Heart left ventricle (tissue), 13 donors: ENCODE measurements around the gene POU5F1.
A peak's percentile ranks its signal among the peaks of the same experiment; 100 is the strongest.

Experiments used
- CTCF ChIP-seq, 12 donors: fragments of 200-600 bp; sonication (generic) in 4 of 12; IDR thresholded peaks; one replicate each; pipeline versions ENCODE4 v1.5.0 to v1.8.0; 2018 to 2022; ENCODE audit warnings: antibody characterized with exemption in 12 of 12, mild to moderate bottlenecking in 5 of 12
- POLR2A ChIP-seq, 2 donors: fragments of 450-650 bp; IDR thresholded peaks; one replicate each; pipeline ENCODE4 v1.6.1; 2017; ENCODE audit warnings: antibody characterized with exemption in 2 of 2, mild to moderate bottlenecking in 2 of 2, moderate library complexity in 2 of 2
- donor health status: ischemic (EF 13 %, LVEDD 7.1; RV severe dilation, severe dysfunction).
- donor health status: DM: no; HTN: yes; CAD: no.
- donor health status: DM: no; HTN: no; CAD: no.
- donor health status: ischemic (EF 25% LVEDD 6.9; RV normal size, moderate dysfunction).
- donor health status: ischemic (EF 25% LVEDD 5.7; RV mildly dilated, moderate dysfunction).
- donor health status: ischemic (EF 35%, LVEDD 5.7; RV mildly dilated, moderate dysfunction).
- donor health status: nonischemic (EF 11% LVEDD 7.7; RV severe dilation, severe dysfunction).
- donor health status: DM: yes; HTN: yes; CAD: no.
- donor health status: PGD.
- donor health status: ischemic (EF 29% LVEDD 5.4; RV normal size, mild dysfunction).
- donor health status: nonischemic (EF 23%, LVEDD 6.1; RV moderate dilation, normal function).

DNA sequence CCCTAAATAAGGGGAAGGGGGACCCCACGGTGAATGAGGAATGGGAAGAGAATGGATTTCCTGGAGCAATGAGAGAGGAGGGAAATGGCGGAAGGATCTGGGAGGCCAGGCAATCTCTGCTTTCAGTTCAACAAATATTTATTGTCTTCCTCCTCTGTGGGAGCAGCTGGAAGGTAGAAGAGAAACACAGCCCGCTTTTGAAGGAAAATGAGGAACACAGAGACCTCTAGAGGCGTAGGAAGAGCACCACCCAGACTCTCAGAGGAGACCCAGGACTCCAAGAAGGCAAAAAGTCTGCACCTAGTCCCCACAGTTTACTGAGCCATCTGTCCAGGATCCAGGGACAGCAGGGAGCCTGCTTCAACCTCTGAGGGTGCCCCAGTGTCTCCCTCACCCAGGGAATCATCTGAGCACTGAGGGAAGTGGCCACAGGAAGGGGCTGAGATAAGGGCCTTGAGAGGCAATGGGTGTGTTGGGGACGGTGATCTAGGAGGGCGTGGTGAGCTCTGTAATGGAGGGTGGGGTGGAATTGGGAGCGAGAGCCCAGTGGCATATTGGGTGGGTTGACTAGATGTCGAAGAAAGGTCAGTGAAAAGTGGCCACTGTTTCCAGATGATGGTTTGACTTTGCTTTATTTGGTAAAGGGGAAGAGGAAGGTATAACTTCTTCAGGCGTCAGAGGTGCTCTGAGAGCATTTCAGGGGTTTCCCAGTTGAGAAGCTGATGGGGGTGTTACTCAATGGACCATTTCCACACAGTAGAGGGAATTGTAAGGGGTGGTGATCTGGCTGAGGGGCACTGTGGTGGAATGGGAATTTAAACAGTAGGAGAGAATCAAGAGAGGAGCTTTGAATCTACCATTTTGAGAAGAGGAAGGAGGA is 55.3 kb downstream of the POU5F1 start:
- TF ChIP-seq CTCF (IDR thresholded peaks at IDR 0.05) (peak in 8 of 12 donors; percentile 6 to 45 (median 12)), POLR2A (IDR thresholded peaks at IDR 0.05) (no peak)
